Keratinocyte (primary cell): ENCODE results near the gene ECI1.

ENCODE experiments used
- EZH2 ChIP-seq: IDR thresholded peaks from one replicate; pipeline ENCODE4 v1.6.1; 2012; ENCODE audit warnings: inconsistent platforms, mild to moderate bottlenecking, low read length, moderate library complexity
- TF ChIP-seq, protein P1 (sequence below), 3 experiments: IDR thresholded peaks in 1 of 3; conservative IDR thresholded peaks in 1 of 3; optimal IDR thresholded peaks in 1 of 3; 2 replicates in 2 of 3; 3 replicates in 1 of 3; pipeline versions ENCODE3 to v1.5.1; 2011; ENCODE audit warnings: low read length in 3 of 3, mild to moderate bottlenecking in 3 of 3, moderate library complexity in 2 of 3, control low read depth in 1 of 3, inconsistent platforms in 1 of 3; ENCODE audit not compliant: insufficient read depth in 2 of 3; ENCODE audit errors: extremely low read depth in 1 of 3

- TF ChIP-seq, protein P1, sequence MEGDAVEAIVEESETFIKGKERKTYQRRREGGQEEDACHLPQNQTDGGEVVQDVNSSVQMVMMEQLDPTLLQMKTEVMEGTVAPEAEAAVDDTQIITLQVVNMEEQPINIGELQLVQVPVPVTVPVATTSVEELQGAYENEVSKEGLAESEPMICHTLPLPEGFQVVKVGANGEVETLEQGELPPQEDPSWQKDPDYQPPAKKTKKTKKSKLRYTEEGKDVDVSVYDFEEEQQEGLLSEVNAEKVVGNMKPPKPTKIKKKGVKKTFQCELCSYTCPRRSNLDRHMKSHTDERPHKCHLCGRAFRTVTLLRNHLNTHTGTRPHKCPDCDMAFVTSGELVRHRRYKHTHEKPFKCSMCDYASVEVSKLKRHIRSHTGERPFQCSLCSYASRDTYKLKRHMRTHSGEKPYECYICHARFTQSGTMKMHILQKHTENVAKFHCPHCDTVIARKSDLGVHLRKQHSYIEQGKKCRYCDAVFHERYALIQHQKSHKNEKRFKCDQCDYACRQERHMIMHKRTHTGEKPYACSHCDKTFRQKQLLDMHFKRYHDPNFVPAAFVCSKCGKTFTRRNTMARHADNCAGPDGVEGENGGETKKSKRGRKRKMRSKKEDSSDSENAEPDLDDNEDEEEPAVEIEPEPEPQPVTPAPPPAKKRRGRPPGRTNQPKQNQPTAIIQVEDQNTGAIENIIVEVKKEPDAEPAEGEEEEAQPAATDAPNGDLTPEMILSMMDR (optimal IDR thresholded peaks at IDR 0.05 in 1 of 3, IDR thresholded peaks at IDR 0.05 in 1 of 3, conservative IDR thresholded peaks at IDR 0.05 in 1 of 3; ENCODE audit: extremely low read depth in 1 of 3, insufficient read depth in 2 of 3, low read length in 3 of 3), result no peak
- TF ChIP-seq EZH2, result no peak
Measured at GRCh38 chr16:2256531-2257140, 5.2 kb upstream of the ECI1 start.
